ENCODE results near the gene AKAP13.

Gene AKAP13

DNA sequence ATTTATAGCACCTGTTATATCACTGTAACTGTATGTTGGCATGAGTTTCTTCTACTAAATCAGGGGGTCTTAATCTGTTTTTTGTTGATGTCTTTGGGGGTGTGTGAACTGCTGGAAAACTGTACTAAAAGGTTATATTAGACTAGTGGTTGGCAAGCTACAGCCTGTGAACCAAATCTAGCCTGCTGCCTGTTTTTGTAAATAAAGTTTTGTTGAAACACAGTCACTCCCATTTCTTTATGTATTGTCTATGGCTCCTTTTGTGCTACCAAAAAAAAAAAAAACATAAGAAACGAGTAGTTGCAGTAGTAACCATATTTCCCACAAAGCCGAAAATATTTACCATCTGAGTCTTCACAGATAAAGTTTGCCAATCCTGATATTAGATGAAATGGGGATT is 126.7 kb downstream of the AKAP13 start:
- no peak overlapping the region for H3K27ac Mint-ChIP-seq
- peaks cover 38% of the 10 kb centered on the region for H3K4me1 Mint-ChIP-seq
- no peaks in the 10 kb centered on the region for H3K36me3 Mint-ChIP-seq (ENCODE audit: low read depth)
- H3K27me3 Mint-ChIP-seq (ENCODE audit: low read depth), result no peaks in the 10 kb centered on the region
- H3K4me3 Mint-ChIP-seq, result no peak overlapping the region
- H3K9me3 Mint-ChIP-seq, result no peaks in the 10 kb centered on the region
- TF ChIP-seq, protein P1, sequence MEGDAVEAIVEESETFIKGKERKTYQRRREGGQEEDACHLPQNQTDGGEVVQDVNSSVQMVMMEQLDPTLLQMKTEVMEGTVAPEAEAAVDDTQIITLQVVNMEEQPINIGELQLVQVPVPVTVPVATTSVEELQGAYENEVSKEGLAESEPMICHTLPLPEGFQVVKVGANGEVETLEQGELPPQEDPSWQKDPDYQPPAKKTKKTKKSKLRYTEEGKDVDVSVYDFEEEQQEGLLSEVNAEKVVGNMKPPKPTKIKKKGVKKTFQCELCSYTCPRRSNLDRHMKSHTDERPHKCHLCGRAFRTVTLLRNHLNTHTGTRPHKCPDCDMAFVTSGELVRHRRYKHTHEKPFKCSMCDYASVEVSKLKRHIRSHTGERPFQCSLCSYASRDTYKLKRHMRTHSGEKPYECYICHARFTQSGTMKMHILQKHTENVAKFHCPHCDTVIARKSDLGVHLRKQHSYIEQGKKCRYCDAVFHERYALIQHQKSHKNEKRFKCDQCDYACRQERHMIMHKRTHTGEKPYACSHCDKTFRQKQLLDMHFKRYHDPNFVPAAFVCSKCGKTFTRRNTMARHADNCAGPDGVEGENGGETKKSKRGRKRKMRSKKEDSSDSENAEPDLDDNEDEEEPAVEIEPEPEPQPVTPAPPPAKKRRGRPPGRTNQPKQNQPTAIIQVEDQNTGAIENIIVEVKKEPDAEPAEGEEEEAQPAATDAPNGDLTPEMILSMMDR (IDR thresholded peaks at IDR 0.05; ENCODE audit: unreplicated experiment in 3 of 3), result no peak

DNA sequence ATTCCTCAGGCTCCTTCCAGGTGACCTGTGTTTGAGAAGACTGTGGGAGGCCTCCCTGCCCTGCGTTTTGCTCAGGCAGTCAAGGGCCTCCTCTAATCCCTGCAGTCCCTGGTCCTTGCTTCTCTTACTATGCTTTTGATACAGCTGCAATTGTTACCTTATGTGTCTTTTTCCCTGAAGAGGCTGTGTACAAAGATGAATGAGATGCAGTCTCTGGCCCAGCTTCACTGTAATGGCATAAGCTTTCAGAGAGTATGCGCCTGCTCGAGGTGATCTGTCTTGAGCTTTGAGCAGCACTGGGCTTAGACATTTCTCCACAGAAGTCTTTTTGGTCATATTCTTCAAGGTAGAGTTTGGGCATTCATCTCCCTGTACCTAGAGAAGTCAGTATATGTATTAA is 129.6 kb downstream of the AKAP13 start:
- H3K27ac Mint-ChIP-seq, result no peak overlapping the region
- TF ChIP-seq, protein P1 (IDR thresholded peaks at IDR 0.05; ENCODE audit: unreplicated experiment in 3 of 3), result no peak
- H3K4me1 Mint-ChIP-seq, result peaks cover 24% of the 10 kb centered on the region
- no peaks in the 10 kb centered on the region for H3K36me3 Mint-ChIP-seq (ENCODE audit: low read depth)
- no peaks in the 10 kb centered on the region for H3K9me3 Mint-ChIP-seq
- no peak overlapping the region for H3K4me3 Mint-ChIP-seq
- H3K27me3 Mint-ChIP-seq (ENCODE audit: low read depth), result no peaks in the 10 kb centered on the region

GRCh38 chr15:85514413-85514812 is 134.0 kb downstream of the AKAP13 start:
- Mint-ChIP-seq H3K27me3 (ENCODE audit: low read depth) (no peaks in the 10 kb centered on the region), H3K36me3 (ENCODE audit: low read depth) (no peaks in the 10 kb centered on the region), H3K9me3 (no peaks in the 10 kb centered on the region), H3K27ac (no peak overlapping the region), H3K4me1 (peaks cover 4% of the 10 kb centered on the region), H3K4me3 (no peak overlapping the region)
- TF ChIP-seq, protein P1 (IDR thresholded peaks at IDR 0.05; ENCODE audit: unreplicated experiment in 3 of 3), result no peak

- TF ChIP-seq, protein P1 (IDR thresholded peaks at IDR 0.05; ENCODE audit: unreplicated experiment in 3 of 3), result no peak
- peak overlapping the region in 1 of 3 experiments; percentile 53 for H3K27ac Mint-ChIP-seq
- H3K4me1 Mint-ChIP-seq, result peaks cover 4% of the 10 kb centered on the region
- no peaks in the 10 kb centered on the region for H3K9me3 Mint-ChIP-seq
- no peaks in the 10 kb centered on the region for H3K36me3 Mint-ChIP-seq (ENCODE audit: low read depth)
- no peaks in the 10 kb centered on the region for H3K27me3 Mint-ChIP-seq (ENCODE audit: low read depth)
- no peak overlapping the region for H3K4me3 Mint-ChIP-seq
These were observed 134.8 kb downstream of the AKAP13 start for GRCh38 chr15:85515212-85515611.

- TF ChIP-seq, protein P1 (IDR thresholded peaks at IDR 0.05; ENCODE audit: unreplicated experiment in 3 of 3), result no peak
- Mint-ChIP-seq H3K27me3 (ENCODE audit: low read depth) (no peaks in the 10 kb centered on the region), H3K27ac (no peak overlapping the region), H3K4me1 (peaks cover 4% of the 10 kb centered on the region), H3K36me3 (ENCODE audit: low read depth) (peaks cover 3% of the 10 kb centered on the region), H3K4me3 (no peak overlapping the region), H3K9me3 (no peaks in the 10 kb centered on the region)
These were observed 136.7 kb downstream of the AKAP13 start for GRCh38 chr15:85517086-85517485.

GRCh38 chr15:85518979-85519761 is 138.8 kb downstream of the AKAP13 start:
- TF ChIP-seq, protein P1 (IDR thresholded peaks at IDR 0.05; ENCODE audit: unreplicated experiment in 3 of 3), result no peak
- peaks cover 4% of the 10 kb centered on the region for H3K4me1 Mint-ChIP-seq
- no peaks in the 10 kb centered on the region for H3K27me3 Mint-ChIP-seq (ENCODE audit: low read depth)
- no peaks in the 10 kb centered on the region for H3K9me3 Mint-ChIP-seq
- H3K4me3 Mint-ChIP-seq, result no peak overlapping the region
- no peak overlapping the region for H3K27ac Mint-ChIP-seq
- peaks cover 13% of the 10 kb centered on the region for H3K36me3 Mint-ChIP-seq (ENCODE audit: low read depth)
